VCaP (cell line): ENCODE results near the gene FHL1.

Source experiments
- H3K27ac ChIP-seq: fragments of 450-650 bp; 2 replicates; pipeline ENCODE4 v1.5.1; 2017
- TF ChIP-seq, protein P1 (sequence below): fragments of 450-650 bp; conservative IDR thresholded peaks from 2 replicates; pipeline ENCODE4 v1.5.1; 2017; ENCODE audit warnings: mild to moderate bottlenecking, moderate library complexity

The FHL1 gene

GRCh38 chrX:136171420-136171819, 24.1 kb downstream of the FHL1 start:
- TF ChIP-seq, protein P1, sequence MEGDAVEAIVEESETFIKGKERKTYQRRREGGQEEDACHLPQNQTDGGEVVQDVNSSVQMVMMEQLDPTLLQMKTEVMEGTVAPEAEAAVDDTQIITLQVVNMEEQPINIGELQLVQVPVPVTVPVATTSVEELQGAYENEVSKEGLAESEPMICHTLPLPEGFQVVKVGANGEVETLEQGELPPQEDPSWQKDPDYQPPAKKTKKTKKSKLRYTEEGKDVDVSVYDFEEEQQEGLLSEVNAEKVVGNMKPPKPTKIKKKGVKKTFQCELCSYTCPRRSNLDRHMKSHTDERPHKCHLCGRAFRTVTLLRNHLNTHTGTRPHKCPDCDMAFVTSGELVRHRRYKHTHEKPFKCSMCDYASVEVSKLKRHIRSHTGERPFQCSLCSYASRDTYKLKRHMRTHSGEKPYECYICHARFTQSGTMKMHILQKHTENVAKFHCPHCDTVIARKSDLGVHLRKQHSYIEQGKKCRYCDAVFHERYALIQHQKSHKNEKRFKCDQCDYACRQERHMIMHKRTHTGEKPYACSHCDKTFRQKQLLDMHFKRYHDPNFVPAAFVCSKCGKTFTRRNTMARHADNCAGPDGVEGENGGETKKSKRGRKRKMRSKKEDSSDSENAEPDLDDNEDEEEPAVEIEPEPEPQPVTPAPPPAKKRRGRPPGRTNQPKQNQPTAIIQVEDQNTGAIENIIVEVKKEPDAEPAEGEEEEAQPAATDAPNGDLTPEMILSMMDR: no peak
- H3K27ac ChIP-seq: no peak overlapping the region

- TF ChIP-seq, protein P1: no peak
- H3K27ac ChIP-seq: no peak overlapping the region
Observed at GRCh38 chrX:136176399-136176825, 29.1 kb downstream of the FHL1 start.

DNA sequence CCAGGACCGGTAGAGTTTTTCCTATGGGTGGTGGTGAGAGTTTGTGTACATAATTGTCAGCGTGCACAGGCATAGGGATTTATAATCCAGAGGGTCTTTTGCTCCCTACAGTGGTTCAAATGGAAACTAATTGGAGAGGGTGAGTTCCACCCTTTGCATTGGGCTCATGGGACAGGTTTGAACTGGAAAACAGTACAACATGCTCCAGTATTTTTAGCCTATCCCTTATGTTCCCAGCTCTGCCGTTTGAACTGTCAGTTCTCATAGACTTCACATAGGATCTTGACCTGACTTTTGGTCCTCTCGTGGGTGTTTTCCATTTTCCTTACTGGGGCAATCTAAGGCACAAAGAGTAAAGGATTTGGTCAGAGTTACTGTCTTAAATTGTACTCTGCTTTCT, 31.8 kb downstream of the FHL1 start:
- TF ChIP-seq, protein P1: no peak
- H3K27ac ChIP-seq: no peak overlapping the region

DNA sequence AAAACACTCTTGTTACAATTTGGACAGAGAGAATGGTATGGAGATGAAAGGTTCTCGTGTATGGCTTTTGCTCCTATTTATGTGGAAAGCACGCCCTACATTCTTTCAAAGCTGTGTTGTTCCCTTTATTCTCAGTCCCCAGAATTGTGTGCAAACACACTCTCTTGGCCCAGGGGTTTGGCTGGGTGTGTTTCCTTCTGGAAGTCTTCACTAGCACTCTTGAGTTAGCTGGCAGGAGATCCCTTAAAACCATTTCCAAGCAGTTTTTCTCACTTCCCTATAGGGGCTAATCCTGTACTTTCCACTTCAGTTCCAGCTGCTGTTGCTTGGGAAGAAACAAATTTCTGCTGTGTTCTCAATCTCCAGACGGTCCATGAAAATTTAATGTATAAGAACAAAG, 35.1 kb downstream of the FHL1 start:
- TF ChIP-seq, protein P1: no peak
- no peak overlapping the region for H3K27ac ChIP-seq

DNA sequence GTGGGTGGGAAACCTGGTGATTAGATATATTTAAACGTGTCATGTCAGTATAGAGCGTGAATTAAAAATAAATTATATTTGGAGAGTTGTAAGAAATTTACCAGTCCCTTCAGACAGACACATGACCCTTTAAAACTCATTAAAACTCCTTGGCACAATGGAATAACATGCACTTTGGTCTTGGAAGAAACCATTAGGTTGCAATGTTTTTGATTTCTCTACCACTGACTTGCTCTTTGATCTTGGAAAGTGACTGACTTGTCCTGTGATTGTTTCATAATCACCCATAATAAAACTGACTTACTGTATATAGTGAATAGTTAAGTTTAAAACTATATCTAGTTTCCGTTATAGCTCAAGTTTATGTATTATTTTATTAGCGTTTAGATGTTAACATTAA, 35.8 kb downstream of the FHL1 start:
- TF ChIP-seq, protein P1: no peak
- H3K27ac ChIP-seq: no peak overlapping the region

DNA sequence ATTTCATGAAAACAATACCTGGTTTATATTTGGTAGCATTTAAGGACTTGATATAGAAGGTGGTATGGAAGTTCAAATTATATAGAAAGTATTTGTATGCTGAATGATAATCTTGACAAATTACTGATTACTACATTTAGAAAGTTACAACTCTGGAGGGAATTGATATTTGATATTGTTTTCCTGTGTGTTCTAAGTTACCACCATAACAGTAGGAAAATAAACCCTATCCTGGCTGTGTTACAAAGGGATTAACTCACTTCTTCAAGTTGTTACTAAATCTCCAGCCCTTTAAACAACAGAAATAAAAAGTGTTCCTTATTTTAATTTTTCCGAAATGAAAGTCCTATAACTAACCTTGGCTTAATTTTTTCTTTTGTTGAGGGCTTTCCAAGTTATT, 36.6 kb downstream of the FHL1 start:
- H3K27ac ChIP-seq: no peak overlapping the region
- TF ChIP-seq, protein P1: no peak

- no peak overlapping the region for H3K27ac ChIP-seq
Observed at GRCh38 chrX:136185401-136186022, 38.2 kb downstream of the FHL1 start.

More at GRCh38 chrX:136185401-136186022, 38.2 kb downstream of the FHL1 start:
- TF ChIP-seq, protein P1: no peak
